Osteoblast (primary cell): ENCODE data around the gene MMP21. TPM values are rescaled to one million over a fixed set of nuclear protein-coding genes. Genes with fewer than 3 reads are reported as not detected.

Source experiments
- DNase-seq: peaks from one replicate; pipeline ENCODE4 v3.0.0; 2011; ENCODE audit warnings: low spot score, mixed read lengths; ENCODE audit not compliant: insufficient read length; ENCODE audit errors: missing footprints
- H2AFZ ChIP-seq: 2 replicates; pipeline ENCODE4 v1.6.0; 2011; ENCODE audit warnings: mild to moderate bottlenecking, low read length
- H3K27ac ChIP-seq: 2 replicates; pipeline ENCODE4 v1.5.1; 2011; ENCODE audit warnings: mild to moderate bottlenecking, low read depth, low read length, moderate library complexity
- H3K27me3 ChIP-seq: 2 replicates; pipeline ENCODE4 v1.6.0; 2012; ENCODE audit warnings: mild to moderate bottlenecking, control low read depth, inconsistent platforms, low read length, moderate library complexity; ENCODE audit not compliant: insufficient read depth
- H3K36me3 ChIP-seq: 2 replicates; pipeline ENCODE4 v1.5.1; 2011; ENCODE audit warnings: mild to moderate bottlenecking, low read length, control low read depth, moderate library complexity; ENCODE audit not compliant: insufficient read depth
- H3K4me1 ChIP-seq: 2 replicates; pipeline ENCODE4 v1.5.1; 2011; ENCODE audit warnings: mild to moderate bottlenecking, low read length, control low read depth, moderate library complexity; ENCODE audit not compliant: insufficient read depth
- H3K4me2 ChIP-seq: 2 replicates; pipeline ENCODE4 v1.6.0; 2011; ENCODE audit warnings: mild to moderate bottlenecking, low read length; ENCODE audit not compliant: insufficient read depth
- H3K4me3 ChIP-seq: fragments of 200-600 bp; sonication (generic); 3 replicates; pipeline ENCODE4 v1.5.1; 2012; ENCODE audit warnings: mild to moderate bottlenecking, low read length, inconsistent platforms; ENCODE audit not compliant: insufficient read depth
- H3K79me2 ChIP-seq: 2 replicates; pipeline ENCODE4 v1.6.0; 2012; ENCODE audit warnings: mild to moderate bottlenecking, low read length, control low read depth, inconsistent platforms; ENCODE audit not compliant: insufficient read depth
- H3K9me3 ChIP-seq: 2 replicates; pipeline ENCODE4 v1.5.1; 2011; ENCODE audit warnings: low read depth, low read length, control low read depth
- H4K20me1 ChIP-seq: 2 replicates; pipeline ENCODE4 v1.6.0; 2012; ENCODE audit warnings: mild to moderate bottlenecking, low read length, control low read depth; ENCODE audit not compliant: insufficient read depth
- total RNA-seq: library from RNA; depleted of rRNA; stranded (reverse); fragments of >200 nt; gene quantifications from 2 replicates; pipeline ENCODE4 v1.2.3, GENCODE V29; 2012
- TF ChIP-seq, protein P1 (sequence below): IDR thresholded peaks from 2 replicates; pipeline ENCODE4 v1.5.1; 2011; ENCODE audit warnings: mild to moderate bottlenecking, low read depth, low read length, moderate library complexity; ENCODE audit errors: extremely low read depth

MMP21 gene
- total RNA-seq, 1 donor = not detected

DNA sequence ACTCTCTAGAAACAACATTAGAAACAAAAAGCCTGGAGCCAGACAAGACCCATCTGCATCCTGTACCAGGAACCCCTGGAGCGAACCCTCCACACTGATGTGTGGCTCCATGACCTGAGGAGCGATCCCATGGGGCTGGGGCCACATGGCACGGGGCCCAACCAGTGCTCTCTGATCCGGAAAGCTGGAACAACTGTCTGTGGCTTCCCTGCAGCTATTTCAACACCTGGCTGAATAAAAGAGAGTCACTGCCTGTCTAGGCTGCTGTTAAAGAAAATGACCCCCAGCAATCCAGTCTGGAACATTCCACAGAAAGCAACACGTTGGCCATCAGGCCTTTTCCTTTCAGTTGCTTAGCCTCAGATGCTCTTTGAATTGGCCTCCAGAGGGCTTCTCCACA is 26.5 kb upstream of the MMP21 start:
- H3K9me3 ChIP-seq = no peaks in the 10 kb centered on the region
- H3K27ac ChIP-seq = no peak overlapping the region
- no peak overlapping the region for H3K4me2 ChIP-seq
- H3K4me1 ChIP-seq = no peaks in the 10 kb centered on the region
- no peak for DNase-seq
- no peak overlapping the region for H3K4me3 ChIP-seq
- H3K27me3 ChIP-seq = no peaks in the 10 kb centered on the region
- TF ChIP-seq, protein P1, sequence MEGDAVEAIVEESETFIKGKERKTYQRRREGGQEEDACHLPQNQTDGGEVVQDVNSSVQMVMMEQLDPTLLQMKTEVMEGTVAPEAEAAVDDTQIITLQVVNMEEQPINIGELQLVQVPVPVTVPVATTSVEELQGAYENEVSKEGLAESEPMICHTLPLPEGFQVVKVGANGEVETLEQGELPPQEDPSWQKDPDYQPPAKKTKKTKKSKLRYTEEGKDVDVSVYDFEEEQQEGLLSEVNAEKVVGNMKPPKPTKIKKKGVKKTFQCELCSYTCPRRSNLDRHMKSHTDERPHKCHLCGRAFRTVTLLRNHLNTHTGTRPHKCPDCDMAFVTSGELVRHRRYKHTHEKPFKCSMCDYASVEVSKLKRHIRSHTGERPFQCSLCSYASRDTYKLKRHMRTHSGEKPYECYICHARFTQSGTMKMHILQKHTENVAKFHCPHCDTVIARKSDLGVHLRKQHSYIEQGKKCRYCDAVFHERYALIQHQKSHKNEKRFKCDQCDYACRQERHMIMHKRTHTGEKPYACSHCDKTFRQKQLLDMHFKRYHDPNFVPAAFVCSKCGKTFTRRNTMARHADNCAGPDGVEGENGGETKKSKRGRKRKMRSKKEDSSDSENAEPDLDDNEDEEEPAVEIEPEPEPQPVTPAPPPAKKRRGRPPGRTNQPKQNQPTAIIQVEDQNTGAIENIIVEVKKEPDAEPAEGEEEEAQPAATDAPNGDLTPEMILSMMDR = no peak
- H3K79me2 ChIP-seq = no peaks in the 10 kb centered on the region
- no peak overlapping the region for H2AFZ ChIP-seq
- H3K36me3 ChIP-seq = peaks cover 46% of the 10 kb centered on the region
- H4K20me1 ChIP-seq = no peaks in the 10 kb centered on the region

DNA sequence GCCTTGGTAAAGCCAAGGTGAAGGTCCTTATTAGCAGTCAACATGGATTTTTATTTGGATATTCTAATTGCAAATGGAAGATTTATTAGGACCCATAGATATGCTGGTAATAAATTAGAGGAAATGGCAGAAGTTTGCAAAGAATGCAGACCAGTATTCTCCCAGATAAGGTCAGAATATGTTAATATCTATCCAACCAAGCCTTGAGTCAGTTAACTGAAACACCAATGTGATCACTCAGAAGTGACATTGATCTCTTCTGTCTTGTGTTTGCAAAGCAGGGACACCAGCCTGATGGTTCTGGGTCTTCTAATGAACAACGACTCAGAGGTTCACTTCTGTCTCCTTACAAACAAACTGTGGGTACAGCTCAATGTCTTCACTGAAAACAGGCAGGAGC is 26.0 kb upstream of the MMP21 start:
- no peak overlapping the region for H3K27ac ChIP-seq
- H3K4me1 ChIP-seq = no peaks in the 10 kb centered on the region
- no peaks in the 10 kb centered on the region for H4K20me1 ChIP-seq
- peaks cover 46% of the 10 kb centered on the region for H3K36me3 ChIP-seq
- TF ChIP-seq, protein P1 = no peak
- no peaks in the 10 kb centered on the region for H3K79me2 ChIP-seq
- no peak overlapping the region for H2AFZ ChIP-seq
- H3K27me3 ChIP-seq = no peaks in the 10 kb centered on the region
- H3K4me3 ChIP-seq = no peak overlapping the region
- DNase-seq = no peak
- no peak overlapping the region for H3K4me2 ChIP-seq
- H3K9me3 ChIP-seq = no peaks in the 10 kb centered on the region

DNA sequence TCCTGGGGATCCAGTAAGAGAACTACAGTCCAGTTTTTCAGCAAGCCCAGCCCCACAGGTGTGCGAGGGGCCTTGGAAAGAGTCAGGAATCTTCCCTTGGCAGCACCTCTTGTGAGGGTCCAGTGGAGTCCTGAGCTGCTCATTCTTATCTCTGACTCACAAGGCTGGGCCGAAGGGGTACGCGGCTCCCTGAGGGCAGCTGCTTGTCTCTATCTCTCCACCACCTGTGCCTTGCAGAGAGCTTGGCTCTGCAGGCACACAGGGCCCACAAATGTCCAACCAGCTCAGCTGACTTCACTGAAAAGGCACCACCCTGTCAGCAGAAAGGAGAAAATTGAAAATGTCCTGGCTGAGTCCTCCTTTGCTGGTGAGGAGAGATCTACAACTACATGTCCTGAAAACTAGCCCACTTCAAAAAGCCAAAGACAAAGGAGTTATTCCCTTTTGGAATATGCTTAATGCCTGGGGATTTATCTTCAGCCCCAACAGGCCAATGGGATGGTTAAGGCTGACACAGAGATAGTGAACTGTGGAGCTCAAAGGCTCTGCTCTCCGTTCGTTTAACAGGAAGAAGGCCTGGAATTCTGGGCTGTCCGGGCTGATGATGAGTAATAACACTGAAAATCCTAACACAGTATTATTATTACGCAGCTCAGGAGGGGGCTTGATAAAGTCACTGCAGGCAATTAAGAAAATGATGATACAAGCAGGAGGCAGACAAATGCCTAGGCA is 24.0 kb upstream of the MMP21 start:
- Histone ChIP-seq H3K27ac (no peak overlapping the region), H4K20me1 (no peaks in the 10 kb centered on the region), H3K4me2 (no peak overlapping the region), H3K79me2 (no peaks in the 10 kb centered on the region), H3K27me3 (no peaks in the 10 kb centered on the region), H3K36me3 (peaks cover 32% of the 10 kb centered on the region), H3K9me3 (no peaks in the 10 kb centered on the region), H3K4me1 (no peaks in the 10 kb centered on the region), H3K4me3 (no peak overlapping the region), H2AFZ (no peak overlapping the region)
- TF ChIP-seq, protein P1 = no peak
- no peak for DNase-seq

DNA sequence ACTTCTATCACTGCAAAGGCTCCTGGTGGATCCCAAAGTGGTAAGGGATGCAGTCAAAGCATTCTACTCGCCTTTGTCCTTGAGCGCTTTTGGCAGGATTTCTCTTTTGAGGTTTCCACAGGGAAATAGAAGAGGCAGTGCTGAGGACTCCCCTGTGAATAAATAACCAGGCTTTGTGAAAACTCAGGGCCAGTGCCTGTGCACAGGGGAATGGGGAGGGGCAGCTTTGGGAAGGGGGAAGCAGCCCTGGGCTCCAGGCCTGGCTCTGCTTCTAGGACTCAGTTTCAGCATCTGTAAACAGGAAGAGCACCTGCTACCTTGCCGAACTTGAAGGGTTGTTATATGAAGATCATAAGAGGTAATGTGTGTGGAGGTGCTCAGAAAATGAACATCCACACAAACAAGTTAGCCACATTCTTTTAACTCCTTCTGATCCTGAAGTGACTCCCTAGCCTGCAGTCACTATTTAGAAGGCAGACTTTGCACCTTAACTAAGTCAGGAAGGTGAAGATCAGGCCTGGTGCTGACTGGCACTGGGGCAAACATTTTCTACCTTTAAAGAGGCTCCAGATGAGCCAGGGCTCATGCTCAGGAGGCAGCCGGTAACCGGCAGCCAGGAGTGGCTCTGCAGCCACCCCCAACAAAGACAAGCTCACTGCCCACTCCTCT is 22.5 kb upstream of the MMP21 start:
- Histone ChIP-seq H3K27ac (no peak overlapping the region), H3K4me1 (no peaks in the 10 kb centered on the region), H3K36me3 (peaks cover 37% of the 10 kb centered on the region), H4K20me1 (no peaks in the 10 kb centered on the region), H2AFZ (no peak overlapping the region), H3K4me2 (no peak overlapping the region), H3K9me3 (no peaks in the 10 kb centered on the region), H3K27me3 (no peaks in the 10 kb centered on the region), H3K79me2 (no peaks in the 10 kb centered on the region), H3K4me3 (no peak overlapping the region)
- TF ChIP-seq, protein P1 = no peak
- DNase-seq = no peak
